ENCODE data around the gene PSMB10.

PSMB10 gene

GRCh38 chr16:67948015-67948414 is 11.4 kb upstream of the PSMB10 start:
- Histone ChIP-seq H3K36me3 (ENCODE audit: insufficient read depth, low read length) (no peaks in the 10 kb centered on the region), H3K4me1 (ENCODE audit: insufficient read depth, low read length, poor library complexity, severe bottlenecking) (no peaks in the 10 kb centered on the region), H3F3A (ENCODE audit: low read depth) (no peaks in the 10 kb centered on the region), H3K4me3 (ENCODE audit: low read length, poor library complexity, severe bottlenecking) (no peak overlapping the region), H2AFZ (ENCODE audit: low read length) (no peak overlapping the region), H3K4me2 (ENCODE audit: low read depth, low read length, poor library complexity, severe bottlenecking) (no peak overlapping the region), H3K9ac (ENCODE audit: low read depth, low read length, poor library complexity, severe bottlenecking) (no peak overlapping the region), H3K9me2 (replicated peaks; ENCODE audit: low read depth, low read length) (no peaks in the 10 kb centered on the region), H4K20me1 (ENCODE audit: insufficient read depth, low read length, poor library complexity, severe bottlenecking) (no peaks in the 10 kb centered on the region), H3K9me3 (ENCODE audit: insufficient read depth, low read depth, low read length) (no peaks in the 10 kb centered on the region), H3K79me2 (ENCODE audit: insufficient read depth, low read length) (no peaks in the 10 kb centered on the region), H3K27me3 (ENCODE audit: insufficient read depth, low read length, poor library complexity, severe bottlenecking) (no peaks in the 10 kb centered on the region)
- TF ChIP-seq CTCF (conservative IDR thresholded peaks at IDR 0.05; ENCODE audit: low read length) (no peak), EZH2phosphoT487 (IDR thresholded peaks at IDR 0.05; ENCODE audit: borderline replicate concordance) (no peak)

DNA sequence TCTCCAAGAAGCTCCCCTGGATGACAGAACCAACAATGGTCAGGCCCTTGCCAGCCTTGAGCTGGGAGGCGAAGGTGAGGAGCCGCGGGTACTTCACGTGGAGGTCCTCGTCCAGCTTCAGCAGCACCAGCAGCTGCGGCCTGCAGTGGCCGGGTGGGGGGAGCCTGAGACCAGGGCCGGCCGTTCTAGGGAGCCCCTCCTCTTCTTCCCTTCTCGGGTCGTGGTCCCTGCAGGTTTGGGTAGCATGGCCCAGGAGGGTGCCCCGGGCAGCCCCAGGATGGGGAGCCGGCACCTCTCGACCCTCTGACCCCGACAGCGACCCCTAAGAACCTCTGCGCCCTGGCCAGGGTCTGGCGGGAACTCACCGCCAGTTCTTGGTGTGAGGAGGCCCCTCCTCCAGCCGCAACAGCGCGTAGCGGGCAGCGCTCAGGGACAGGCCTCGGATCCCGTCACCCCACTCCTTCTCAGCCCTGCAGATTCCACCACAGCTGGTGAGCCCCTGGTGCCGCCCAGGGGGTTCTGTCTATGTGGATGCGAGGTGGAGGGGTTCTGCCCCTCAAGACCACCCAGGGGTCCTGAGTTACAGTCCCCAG is 10.4 kb upstream of the PSMB10 start:
- no peaks in the 10 kb centered on the region for H3K36me3 ChIP-seq (ENCODE audit: insufficient read depth, low read length)
- TF ChIP-seq CTCF (conservative IDR thresholded peaks at IDR 0.05; ENCODE audit: low read length) (no peak), EZH2phosphoT487 (IDR thresholded peaks at IDR 0.05; ENCODE audit: borderline replicate concordance) (no peak)

GRCh38 chr16:67946128-67946569 is 9.5 kb upstream of the PSMB10 start:
- Histone ChIP-seq H2AFZ (ENCODE audit: low read length) (no peak overlapping the region), H3F3A (ENCODE audit: low read depth) (no peaks in the 10 kb centered on the region), H3K4me2 (ENCODE audit: low read depth, low read length, poor library complexity, severe bottlenecking) (no peak overlapping the region), H3K9me3 (ENCODE audit: insufficient read depth, low read depth, low read length) (no peaks in the 10 kb centered on the region), H3K36me3 (ENCODE audit: insufficient read depth, low read length) (no peaks in the 10 kb centered on the region), H3K79me2 (ENCODE audit: insufficient read depth, low read length) (no peaks in the 10 kb centered on the region), H4K20me1 (ENCODE audit: insufficient read depth, low read length, poor library complexity, severe bottlenecking) (no peaks in the 10 kb centered on the region), H3K27me3 (ENCODE audit: insufficient read depth, low read length, poor library complexity, severe bottlenecking) (no peaks in the 10 kb centered on the region), H3K9me2 (replicated peaks; ENCODE audit: low read depth, low read length) (no peaks in the 10 kb centered on the region), H3K4me3 (ENCODE audit: low read length, poor library complexity, severe bottlenecking) (no peak overlapping the region), H3K4me1 (ENCODE audit: insufficient read depth, low read length, poor library complexity, severe bottlenecking) (peaks cover 9% of the 10 kb centered on the region), H3K9ac (ENCODE audit: low read depth, low read length, poor library complexity, severe bottlenecking) (no peak overlapping the region)
- TF ChIP-seq CTCF (conservative IDR thresholded peaks at IDR 0.05; ENCODE audit: low read length) = no peak
- TF ChIP-seq EZH2phosphoT487 (IDR thresholded peaks at IDR 0.05; ENCODE audit: borderline replicate concordance) = no peak

More for the DNA sequence above, 10.4 kb upstream of the PSMB10 start:
- Histone ChIP-seq H3K9me2 (replicated peaks; ENCODE audit: low read depth, low read length) (no peaks in the 10 kb centered on the region), H3K27me3 (ENCODE audit: insufficient read depth, low read length, poor library complexity, severe bottlenecking) (no peaks in the 10 kb centered on the region), H3K4me1 (ENCODE audit: insufficient read depth, low read length, poor library complexity, severe bottlenecking) (no peaks in the 10 kb centered on the region), H2AFZ (ENCODE audit: low read length) (no peak overlapping the region), H3K4me3 (ENCODE audit: low read length, poor library complexity, severe bottlenecking) (no peak overlapping the region), H3F3A (ENCODE audit: low read depth) (no peaks in the 10 kb centered on the region), H3K4me2 (ENCODE audit: low read depth, low read length, poor library complexity, severe bottlenecking) (no peak overlapping the region), H3K9me3 (ENCODE audit: insufficient read depth, low read depth, low read length) (no peaks in the 10 kb centered on the region), H4K20me1 (ENCODE audit: insufficient read depth, low read length, poor library complexity, severe bottlenecking) (no peaks in the 10 kb centered on the region), H3K79me2 (ENCODE audit: insufficient read depth, low read length) (no peaks in the 10 kb centered on the region), H3K9ac (ENCODE audit: low read depth, low read length, poor library complexity, severe bottlenecking) (no peak overlapping the region)

Measured in Loucy (cell line).